GM21526 (cell line): Measurements from ENCODE around the gene COL9A1.

Experiments
- ATAC-seq: cut with Tn5 transposase; IDR thresholded peaks from one replicate; pipeline ENCODE4 v1.9.1; 2021; ENCODE audit warnings: moderate library complexity; ENCODE audit not compliant: unreplicated experiment, low FRiP score

The COL9A1 gene

GRCh38 chr6:70236343-70236742 is 66.5 kb downstream of the COL9A1 start:
- ATAC-seq = no peak

- ATAC-seq = no peak
Observed at GRCh38 chr6:70234561-70235236, 68.2 kb downstream of the COL9A1 start.

- ATAC-seq = no peak
Observed at GRCh38 chr6:70231311-70231710, 71.6 kb downstream of the COL9A1 start.

- ATAC-seq = no peak
Observed at GRCh38 chr6:70225055-70225454, 77.8 kb downstream of the COL9A1 start.

- no peak for ATAC-seq
Observed at GRCh38 chr6:70222439-70222749, 80.5 kb downstream of the COL9A1 start.

- ATAC-seq = no peak
Observed at GRCh38 chr6:70221715-70222438, 81.0 kb downstream of the COL9A1 start.

GRCh38 chr6:70221025-70221714 is 81.7 kb downstream of the COL9A1 start:
- peak; percentile 63 for ATAC-seq

- ATAC-seq = no peak
Observed at GRCh38 chr6:70219943-70220613, 82.8 kb downstream of the COL9A1 start.

- no peak for ATAC-seq
Observed at GRCh38 chr6:70216767-70217166, 86.1 kb downstream of the COL9A1 start.

GRCh38 chr6:70215460-70216108 is 87.3 kb downstream of the COL9A1 start:
- no peak for ATAC-seq

GRCh38 chr6:70210462-70210861 is 92.4 kb downstream of the COL9A1 start:
- ATAC-seq = no peak

- no peak for ATAC-seq
Observed at GRCh38 chr6:70208235-70208790, 94.6 kb downstream of the COL9A1 start.

GRCh38 chr6:70198785-70199184 is 104.1 kb downstream of the COL9A1 start:
- ATAC-seq = no peak

- ATAC-seq = no peak
Observed at GRCh38 chr6:70196531-70196930, 106.4 kb downstream of the COL9A1 start.

GRCh38 chr6:70194421-70194820 is 108.5 kb downstream of the COL9A1 start:
- no peak for ATAC-seq

GRCh38 chr6:70188202-70188601 is 114.7 kb downstream of the COL9A1 start:
- no peak for ATAC-seq

GRCh38 chr6:70186461-70186860 is 116.4 kb downstream of the COL9A1 start:
- ATAC-seq = no peak

- no peak for ATAC-seq
Observed at GRCh38 chr6:70184723-70185122, 118.2 kb downstream of the COL9A1 start.

GRCh38 chr6:70183538-70183937 is 119.3 kb downstream of the COL9A1 start:
- ATAC-seq = no peak

- no peak for ATAC-seq
Observed at GRCh38 chr6:70180901-70181599, 121.8 kb downstream of the COL9A1 start.
